GM18951 (cell line): ENCODE results near the gene CMTM8.

Experiments used
- POLR2A ChIP-seq: IDR thresholded peaks from 4 replicates; pipeline ENCODE4 v1.6.1; 2011; ENCODE audit warnings: mild to moderate bottlenecking; ENCODE audit not compliant: insufficient read length, insufficient read depth; ENCODE audit errors: extremely low read depth
- in situ Hi-C: fragments of 300-500 bp; cut with MboI; formaldehyde crosslinking; loops from one replicate; pipeline ENCODE4 v1.12.0; 2022; ENCODE audit warnings: low sequenced_read_pairs, mixed read lengths, inconsistent platforms; ENCODE audit not compliant: unreplicated experiment

CMTM8 gene

DNA sequence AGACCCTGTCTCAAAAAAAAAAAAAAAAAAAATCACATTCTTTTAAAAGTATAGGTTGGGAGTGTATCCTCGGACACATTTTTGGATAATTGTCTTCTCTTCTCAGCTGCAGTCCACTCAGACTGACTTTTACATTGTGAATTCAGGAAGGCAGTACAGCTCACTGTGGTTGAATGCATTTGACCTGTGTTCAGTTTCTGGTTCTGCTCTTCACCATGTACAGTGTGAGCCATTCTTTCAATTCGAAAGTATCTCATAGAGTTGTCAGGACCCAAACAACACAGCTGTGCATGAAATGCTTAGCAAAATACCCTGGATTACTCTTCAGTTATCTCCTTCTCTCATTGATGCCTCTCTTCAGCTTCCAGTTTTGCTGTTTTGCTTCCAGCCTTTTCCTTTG lies 5.0 kb downstream of the CMTM8 start:
- in situ Hi-C loops, result no loop called here
- no peak for TF ChIP-seq POLR2A

- in situ Hi-C loops, result no loop called here
- no peak for TF ChIP-seq POLR2A
Observed at GRCh38 chr3:32245200-32245599, 6.7 kb downstream of the CMTM8 start.

DNA sequence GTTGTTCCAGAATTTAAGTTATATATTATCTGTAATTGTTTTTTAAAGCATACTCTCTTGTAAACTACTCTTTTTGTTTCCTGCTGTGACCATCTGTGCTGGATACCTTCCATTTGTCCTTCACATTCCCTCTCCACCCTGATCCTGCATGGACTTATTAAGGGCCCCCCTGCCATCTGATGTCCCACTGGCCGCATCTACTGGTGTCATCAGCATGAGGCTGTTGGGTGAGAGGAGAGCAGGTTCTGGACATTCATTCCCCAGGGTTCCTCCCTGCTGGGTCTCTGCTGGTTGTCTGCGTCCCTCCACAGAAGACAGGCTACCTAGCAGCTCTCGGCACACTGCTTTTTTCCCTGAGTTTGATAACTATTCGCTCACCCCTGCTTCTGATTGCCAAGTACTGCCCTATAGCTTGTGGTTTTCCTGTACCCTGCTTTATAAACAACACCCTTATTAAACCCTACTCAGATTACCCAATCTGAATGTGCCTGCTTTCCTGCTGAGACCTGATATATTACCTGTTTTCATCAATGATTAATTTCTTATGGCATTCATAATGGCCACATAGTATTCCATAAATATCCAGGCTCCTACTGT lies 7.7 kb downstream of the CMTM8 start:
- no peak for TF ChIP-seq POLR2A
- in situ Hi-C loops, result no loop called here

GRCh38 chr3:32249184-32249782 lies 10.8 kb downstream of the CMTM8 start:
- no peak for TF ChIP-seq POLR2A
- in situ Hi-C loops, result no loop called here

GRCh38 chr3:32254268-32254667 lies 15.8 kb downstream of the CMTM8 start:
- no peak for TF ChIP-seq POLR2A
- in situ Hi-C loops, result no loop called here

GRCh38 chr3:32255345-32255744 lies 16.9 kb downstream of the CMTM8 start:
- TF ChIP-seq POLR2A, result no peak
- in situ Hi-C loops, result no loop called here

- in situ Hi-C loops, result no loop called here
- TF ChIP-seq POLR2A, result no peak
Observed at GRCh38 chr3:32256206-32256605, 17.7 kb downstream of the CMTM8 start.

DNA sequence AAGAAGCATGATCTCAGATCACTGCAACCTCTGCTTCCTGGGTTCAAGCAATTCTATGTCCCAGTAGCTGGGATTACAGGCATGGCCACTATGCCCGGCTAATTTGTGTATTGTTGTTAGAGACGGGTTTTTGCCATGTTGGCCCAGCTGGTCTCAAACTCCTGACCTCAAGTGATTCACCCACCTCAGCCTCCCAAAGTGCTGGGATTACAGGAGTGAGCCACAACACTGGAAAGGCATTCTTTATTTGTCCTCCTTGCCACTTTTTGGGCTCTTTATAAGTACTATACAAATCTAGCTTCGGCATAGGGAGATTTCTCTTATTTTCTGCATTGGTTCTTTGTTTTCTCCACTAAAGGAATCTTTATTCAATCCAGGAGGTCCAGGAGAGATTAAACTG lies 18.6 kb downstream of the CMTM8 start:
- in situ Hi-C loops, result no loop called here
- TF ChIP-seq POLR2A, result no peak

DNA sequence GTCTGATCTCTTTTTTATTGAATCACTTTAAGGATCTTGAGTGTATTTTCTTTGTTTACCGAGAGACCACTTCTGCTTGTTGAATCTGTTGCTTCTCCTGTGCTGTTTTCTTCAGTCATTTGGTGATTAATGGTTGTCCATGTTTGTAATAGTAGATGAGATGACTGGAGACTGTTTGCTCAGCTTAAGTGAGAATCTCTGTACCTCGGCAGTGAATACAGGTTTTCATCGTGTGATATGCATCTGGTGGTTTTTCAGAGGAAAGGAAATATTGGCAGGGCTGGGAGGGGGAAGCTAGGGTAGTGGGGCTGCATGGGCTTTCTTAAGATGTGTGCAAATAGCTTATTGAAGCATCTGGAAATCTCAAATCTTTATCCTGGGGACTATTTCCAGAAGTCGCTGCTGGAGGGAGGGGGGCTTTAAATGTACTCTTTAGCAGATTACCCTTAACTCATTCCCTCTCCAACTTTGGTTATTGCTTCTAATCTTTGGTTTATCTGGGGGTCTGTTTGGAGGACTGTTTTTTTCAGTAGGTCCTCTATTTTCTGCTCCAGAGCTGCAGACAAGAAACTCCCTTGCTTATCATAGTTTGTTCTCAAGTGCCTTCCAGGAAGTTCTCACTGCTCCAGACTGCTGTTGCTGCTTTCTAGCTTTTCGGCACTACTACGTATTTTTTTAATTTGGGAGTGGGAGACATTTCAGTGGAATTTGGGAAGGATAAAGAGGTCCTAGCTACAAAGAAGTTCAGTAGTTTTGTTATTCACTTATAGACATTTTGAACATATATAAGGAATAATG lies 19.4 kb downstream of the CMTM8 start:
- in situ Hi-C loops, result no loop called here
- TF ChIP-seq POLR2A, result no peak

DNA sequence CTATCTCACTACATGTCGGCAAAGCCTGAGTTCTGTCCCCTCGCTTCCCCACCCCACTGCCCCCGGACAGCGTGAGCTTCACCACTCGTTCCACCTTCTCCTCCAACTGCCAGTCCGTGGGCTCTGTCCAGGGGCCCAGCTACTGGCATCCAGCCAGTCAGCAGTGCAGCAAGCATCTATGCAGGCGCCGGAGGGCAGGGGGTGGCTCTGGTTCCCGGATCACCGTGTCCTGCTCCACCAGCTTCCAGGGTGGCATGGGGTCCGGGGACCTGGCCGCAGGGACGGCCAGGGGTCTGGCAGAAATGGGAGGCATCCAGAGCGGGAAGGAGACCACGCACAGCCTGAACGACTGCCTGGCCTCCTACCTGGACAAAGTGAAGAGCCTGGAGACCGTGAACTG lies 20.4 kb downstream of the CMTM8 start:
- in situ Hi-C loops, result no loop called here
- TF ChIP-seq POLR2A, result no peak

DNA sequence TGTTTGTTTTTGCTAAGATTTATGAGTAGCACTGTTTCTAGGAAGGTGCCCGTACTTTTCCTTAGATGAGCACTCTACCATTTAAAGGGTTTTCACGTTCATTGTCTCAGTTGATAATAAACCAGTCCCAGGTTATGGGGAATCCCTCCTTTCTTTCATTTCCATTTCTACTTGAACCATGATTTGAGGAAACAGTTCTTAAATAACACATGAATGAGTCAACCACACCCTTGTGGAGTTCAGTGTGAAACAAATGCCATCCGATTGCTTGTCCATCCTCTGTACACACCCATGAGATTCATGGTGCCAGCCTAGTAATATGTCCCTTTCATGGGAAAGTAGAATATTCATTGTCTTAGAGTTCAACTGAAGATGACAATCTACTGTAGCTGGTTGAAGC lies 23.1 kb downstream of the CMTM8 start:
- in situ Hi-C loops, result no loop called here
- no peak for TF ChIP-seq POLR2A

DNA sequence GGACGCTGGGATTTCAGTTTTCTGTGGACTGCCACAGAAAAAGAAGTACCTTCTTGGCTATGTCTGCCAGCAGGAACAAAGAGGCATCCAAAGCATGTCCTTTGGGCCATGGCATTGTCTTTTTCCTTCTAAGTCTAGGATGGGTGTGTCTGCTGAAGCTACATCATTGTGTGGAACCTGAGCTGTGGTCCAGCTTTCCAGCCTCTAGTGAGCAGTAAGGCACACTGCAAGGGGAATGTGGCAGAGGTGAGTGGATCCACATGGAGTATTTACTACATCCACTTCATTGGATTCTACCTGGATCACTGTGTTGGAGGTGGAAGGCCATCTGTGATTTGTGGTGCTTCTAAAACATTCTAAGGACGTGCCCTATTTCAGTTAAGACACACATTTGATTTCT lies 23.7 kb downstream of the CMTM8 start:
- in situ Hi-C loops, result no loop called here
- TF ChIP-seq POLR2A, result no peak

DNA sequence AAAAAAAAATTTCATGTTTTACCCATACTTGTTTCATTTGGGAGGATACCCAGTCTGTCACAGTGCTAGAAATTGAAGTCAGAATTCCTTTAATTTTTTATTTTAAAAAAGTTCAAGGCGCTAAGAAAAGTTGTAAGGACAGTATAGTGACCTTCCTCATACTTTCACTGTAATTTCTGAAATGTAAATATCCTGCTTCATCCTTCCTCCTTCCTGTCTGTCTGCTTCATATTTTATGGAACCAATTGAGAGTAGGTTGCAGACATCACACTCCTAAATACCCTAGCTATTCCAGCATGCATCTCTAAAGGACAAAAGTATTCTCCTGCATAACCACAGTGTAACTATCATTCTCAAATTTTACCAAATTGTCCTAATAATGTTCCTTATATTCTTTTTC lies 35.8 kb downstream of the CMTM8 start:
- TF ChIP-seq POLR2A, result no peak
- in situ Hi-C loops, result no loop called here

GRCh38 chr3:32275506-32275905 lies 37.0 kb downstream of the CMTM8 start:
- in situ Hi-C loops, result no loop called here

More at GRCh38 chr3:32275506-32275905, 37.0 kb downstream of the CMTM8 start:
- TF ChIP-seq POLR2A, result no peak
